Erythroblast (primary cell): ENCODE measurements around the gene PHLDA1.

Experiments used
- DNase-seq, 2 experiments: peaks; one replicate each; lab custom pipeline; 2025; lab: John Stamatoyannopoulos, UW
- GATA1 ChIP-seq: IDR thresholded peaks from 2 replicates; pipeline ENCODE4 v1.6.1; 2011; ENCODE audit warnings: low read depth, mild to moderate bottlenecking, control low read depth, low read length, moderate library complexity
- POLR2A ChIP-seq: IDR thresholded peaks from 2 replicates; pipeline ENCODE4 v1.6.1; 2011; ENCODE audit warnings: mild to moderate bottlenecking, low read length

Gene PHLDA1

DNA sequence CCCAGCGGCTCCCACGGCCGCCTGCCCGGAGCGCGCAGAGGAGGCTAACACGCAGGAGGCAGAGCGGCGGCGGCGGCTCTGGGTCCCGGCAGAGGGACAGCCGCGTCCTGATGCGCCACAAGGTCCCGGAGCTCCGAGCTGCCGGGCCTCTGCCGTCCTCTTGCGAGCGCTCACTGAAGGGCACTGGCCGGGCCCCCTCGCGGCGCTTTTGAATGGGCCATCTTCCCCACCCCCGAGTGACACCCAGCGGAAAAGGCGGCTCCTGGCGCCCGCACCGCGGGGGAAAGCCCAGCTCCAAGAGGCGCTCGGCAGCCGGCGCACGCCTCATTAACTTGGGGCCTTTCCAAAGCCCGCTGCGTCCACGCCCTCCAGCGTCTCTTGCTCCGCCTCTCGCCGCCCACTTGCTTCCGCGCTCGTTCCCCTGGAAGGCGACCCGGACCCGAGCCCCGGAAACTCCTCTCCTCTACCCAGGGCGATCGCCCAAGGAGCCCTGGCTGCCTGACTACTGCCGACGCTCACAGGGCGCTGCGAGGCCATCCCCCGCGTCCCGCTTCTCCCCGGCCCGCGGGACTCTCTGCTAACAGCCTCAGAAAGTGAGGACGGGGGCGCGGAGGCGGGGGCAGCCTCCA lies at the start of gene PHLDA1:
PHLDA1 (minus strand) TSS at position 363 of the 629 bp plus-strand sequence.
- no peak for TF ChIP-seq GATA1
- TF ChIP-seq POLR2A, result peak; percentile 71
- DNase-seq, result peak; percentile 93 to 95

DNA sequence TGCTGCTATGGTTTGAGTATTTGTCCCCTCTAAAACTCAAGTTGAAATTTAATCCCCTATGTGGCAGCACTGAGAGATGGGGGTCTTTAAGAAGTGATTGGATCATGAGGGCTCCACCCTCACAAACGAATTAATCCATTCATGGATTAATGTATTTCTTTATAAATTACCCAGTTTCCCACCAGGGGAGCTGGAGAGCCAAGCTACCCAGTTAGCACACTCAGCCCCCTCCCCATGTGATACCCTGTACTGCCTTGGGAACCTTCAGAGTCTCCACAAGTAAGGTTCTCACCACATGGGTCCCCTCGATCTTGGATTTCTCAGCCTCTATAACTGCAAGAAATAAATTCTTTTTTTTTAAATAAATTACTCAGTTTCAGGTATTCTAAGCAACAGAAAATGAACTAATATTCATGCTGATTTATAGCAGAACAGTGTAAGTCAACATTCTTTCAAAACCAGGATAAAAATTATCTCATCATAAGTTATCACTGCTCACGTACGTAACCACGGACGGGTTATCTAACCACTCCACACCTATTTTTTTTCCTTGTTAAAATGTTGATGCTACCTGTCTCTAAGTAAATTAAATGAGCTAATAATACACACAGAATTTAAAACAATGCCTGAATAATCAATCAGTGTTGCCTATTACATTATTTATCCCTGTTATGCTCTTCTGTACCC lies 49.3 kb upstream of the PHLDA1 start:
- DNase-seq, result peak; percentile 7 to 14
- TF ChIP-seq GATA1 (no peak), POLR2A (no peak)

DNA sequence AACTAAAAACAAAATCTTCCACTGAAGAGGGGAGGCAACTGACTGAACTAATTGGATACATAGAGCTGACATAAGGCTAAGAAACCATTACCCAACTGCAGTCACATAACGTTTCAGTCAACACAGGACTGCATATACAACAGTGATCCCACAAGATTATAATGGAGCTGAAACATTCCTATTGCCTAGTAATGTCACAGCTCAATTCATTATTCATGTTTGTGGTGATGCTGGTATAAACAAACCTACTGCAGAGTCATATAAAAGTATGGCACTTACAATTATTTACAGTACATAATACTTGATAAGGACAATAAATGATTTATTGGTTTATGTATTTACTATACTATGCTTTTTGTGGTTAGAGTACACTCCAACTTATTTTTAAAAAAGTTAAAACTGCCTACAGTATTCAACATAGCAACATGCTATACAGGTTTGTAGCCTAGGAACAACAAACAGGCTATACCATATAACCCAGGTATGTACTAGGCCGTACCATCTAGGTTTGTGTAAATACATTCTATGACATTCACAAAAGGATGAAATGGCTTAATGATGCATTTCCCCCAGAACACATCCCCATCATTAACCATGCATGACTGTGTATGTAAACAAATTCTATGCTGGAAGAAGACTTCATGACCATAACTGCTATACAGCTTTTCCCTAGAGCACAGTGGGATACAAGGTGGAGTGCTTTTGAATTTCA lies 48.6 kb upstream of the PHLDA1 start:
- no peak for TF ChIP-seq POLR2A
- no peak for TF ChIP-seq GATA1

DNA sequence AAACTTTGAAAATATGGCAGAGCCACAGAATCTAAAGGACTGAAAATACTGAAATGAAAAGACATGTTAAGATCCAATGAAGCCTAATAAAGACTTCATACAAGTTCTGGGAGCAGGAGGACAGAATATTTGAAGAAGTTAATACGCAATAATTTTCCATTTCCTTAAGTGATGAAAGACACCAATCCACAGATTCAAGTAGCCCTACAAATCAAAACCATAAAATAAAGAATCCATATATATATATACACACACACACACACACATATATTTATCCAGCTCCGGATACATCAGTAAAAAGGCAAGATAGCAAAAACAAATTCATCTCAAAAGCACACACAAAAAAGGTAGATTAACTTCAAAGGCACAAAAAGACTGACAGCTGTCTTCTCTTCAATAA lies 47.2 kb upstream of the PHLDA1 start:
- DNase-seq, result peak in 1 of 2 experiments; percentile 20
- TF ChIP-seq POLR2A, result no peak
- TF ChIP-seq GATA1, result no peak

More for the DNA sequence above, 48.6 kb upstream of the PHLDA1 start:
- DNase-seq, result no peak

DNA sequence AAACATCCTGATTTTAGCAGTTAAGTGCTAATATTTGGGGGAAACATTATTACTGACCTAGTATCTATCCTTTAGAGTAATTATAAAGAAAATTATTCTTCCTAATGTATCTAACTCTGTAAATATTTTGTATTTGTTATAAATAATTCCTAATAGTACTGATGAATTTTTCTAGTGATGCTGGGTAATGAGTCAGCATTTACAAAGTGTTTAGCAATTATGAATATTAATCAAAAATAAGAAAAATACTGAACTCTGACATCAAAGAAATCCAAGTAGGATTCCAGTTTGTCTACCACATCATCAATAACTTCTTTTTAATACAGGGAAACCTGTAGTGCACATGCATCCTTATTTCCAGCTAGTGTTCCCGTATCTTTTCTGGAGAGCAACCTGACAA lies 43.9 kb upstream of the PHLDA1 start:
- no peak for DNase-seq
- no peak for TF ChIP-seq POLR2A

DNA sequence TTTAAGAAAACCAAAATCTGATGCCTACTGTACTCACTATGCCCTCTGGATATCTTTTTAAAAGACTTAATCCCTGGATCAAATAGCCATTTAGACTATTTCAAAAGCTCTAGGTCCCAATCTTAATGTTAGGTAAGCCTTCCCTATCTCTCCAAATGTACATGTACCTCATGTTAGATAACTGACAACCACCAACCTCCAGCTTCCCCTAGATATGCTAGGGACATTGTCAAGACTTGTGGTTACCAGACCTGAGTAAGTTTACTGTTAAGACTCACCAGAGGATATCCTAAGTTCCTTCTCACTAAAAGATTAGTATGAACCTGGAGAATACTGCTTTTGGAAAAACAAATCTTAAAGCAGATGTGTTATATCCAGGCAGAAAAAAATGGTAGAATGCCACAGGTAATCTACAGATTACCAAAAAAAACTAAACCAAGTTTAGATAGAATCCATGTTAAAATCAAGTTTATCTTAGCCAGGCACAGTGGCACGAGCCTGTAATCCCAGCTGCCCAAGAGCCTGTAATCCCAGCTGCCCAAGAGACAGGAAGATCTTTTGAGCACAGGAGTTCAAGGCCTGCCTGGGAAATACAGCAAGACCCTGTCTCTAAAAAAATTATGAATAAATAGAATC lies 43.2 kb upstream of the PHLDA1 start:
- TF ChIP-seq POLR2A, result no peak
- TF ChIP-seq GATA1, result no peak
- DNase-seq, result peak in 1 of 2 experiments; percentile 14

DNA sequence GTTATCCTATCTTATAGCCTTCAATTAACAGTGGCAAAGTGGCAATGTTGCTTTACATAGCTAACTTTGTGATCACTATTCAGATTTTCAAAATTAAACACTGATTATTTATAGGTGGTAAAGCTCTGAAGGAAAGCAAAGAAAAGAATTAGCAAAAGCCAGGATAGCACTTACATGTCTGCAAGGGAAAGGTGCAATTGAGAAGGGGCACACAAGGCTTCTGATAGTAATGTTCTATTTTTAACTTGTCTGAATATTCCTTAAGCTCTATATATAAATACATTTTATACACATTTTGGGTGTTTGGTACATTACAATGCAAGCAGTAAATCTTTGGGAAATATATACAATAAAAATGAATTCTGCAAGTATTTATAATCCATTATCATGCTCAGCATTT lies 42.0 kb upstream of the PHLDA1 start:
- no peak for TF ChIP-seq GATA1
- no peak for TF ChIP-seq POLR2A
- DNase-seq, result no peak

DNA sequence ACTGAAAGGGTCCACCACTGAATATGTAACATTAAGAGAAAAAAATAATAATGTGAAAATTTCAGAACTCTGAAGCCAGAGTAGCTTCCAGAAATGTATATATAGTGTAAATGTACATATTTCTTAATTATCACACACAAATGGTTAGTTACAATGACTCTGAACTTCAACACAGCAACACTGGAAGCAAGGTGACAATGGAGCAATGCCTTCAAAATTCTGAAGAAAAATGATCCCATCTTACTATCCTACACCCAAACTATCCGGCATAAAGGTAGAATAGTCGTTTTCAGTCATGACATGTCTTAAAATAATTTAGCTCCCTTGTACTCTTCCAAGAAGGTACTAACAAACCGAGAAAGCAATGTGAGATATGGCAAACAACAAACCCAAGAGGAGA lies 41.0 kb upstream of the PHLDA1 start:
- TF ChIP-seq GATA1 (no peak), POLR2A (no peak)
- no peak for DNase-seq

DNA sequence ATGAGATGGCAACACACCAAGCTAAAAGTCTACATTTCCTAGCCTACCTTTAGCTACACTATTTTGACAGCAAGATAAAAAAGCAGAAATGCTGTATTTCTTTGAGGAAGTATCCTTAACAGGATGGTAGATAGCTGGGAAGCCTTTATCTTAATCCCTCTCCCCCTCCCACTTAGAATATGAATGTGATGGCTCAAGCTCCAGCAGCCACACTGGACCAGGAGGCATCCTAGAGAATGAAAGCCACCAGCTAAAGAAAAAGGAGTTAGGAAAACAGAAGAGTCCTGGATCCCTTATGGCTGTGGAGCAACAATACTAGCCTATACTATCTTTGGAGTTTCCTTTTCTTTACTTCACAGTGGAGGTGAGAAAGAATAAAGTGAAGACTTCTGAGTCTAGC lies 37.8 kb upstream of the PHLDA1 start:
- no peak for DNase-seq
- TF ChIP-seq POLR2A, result no peak
- no peak for TF ChIP-seq GATA1

DNA sequence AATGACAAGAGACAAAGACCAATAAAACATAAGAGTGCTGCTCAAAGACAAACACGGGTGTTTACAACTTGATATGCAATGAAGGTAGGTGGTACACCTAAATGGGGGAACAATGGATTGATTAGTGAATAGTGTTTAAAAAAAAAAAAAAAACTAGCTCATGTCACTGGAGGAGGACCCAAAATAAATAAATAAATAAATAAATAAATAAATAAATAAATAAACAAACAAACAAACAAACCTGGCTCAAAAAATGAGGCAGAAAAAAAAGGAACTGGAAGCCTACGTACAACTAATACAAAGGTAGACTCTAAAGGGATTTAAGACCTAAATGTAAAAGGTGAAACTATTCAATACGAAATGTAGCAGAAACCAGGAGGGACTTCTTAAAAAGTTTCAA lies 34.3 kb upstream of the PHLDA1 start:
- TF ChIP-seq GATA1 (no peak), POLR2A (no peak)

DNA sequence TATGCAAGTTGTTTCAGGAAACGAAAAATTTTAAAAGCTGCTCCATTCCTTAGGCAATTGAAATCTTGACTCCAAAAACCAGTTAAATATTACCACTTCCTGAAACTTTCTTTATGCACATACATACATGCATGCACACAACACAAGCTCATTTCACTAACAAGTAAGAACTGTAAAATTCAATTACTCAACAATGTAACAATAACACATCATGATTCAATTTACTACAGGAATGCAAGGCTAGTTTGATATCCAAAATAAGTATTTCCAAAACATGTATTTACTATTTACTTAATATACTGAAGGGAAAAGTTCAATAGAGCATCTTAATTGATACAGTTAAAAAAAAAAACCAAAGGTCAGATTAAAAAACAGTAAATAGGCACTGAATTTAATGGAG lies 33.3 kb upstream of the PHLDA1 start:
- TF ChIP-seq GATA1, result no peak
- TF ChIP-seq POLR2A, result no peak
- peak; percentile 3 to 22 for DNase-seq

More for the DNA sequence above, 34.3 kb upstream of the PHLDA1 start:
- no peak for DNase-seq

DNA sequence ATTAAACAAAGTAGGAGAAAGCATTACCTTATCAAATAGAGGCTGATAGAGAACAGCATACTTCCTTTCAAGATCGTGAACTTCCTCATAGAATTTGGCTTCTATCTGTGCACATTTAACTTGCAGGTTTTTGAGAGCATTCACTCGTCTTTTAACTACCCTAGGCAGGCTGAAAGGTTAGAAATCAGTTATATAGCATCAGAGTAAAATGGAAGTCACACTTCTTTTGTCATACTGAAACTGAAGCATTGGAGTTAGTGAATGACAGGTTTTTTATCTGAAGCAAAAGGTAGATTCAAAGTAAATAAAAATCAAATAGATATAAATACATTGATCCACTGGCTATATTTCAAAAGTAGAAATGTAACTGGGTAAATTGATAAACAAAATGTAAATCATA lies 28.5 kb upstream of the PHLDA1 start:
- DNase-seq, result no peak
- TF ChIP-seq POLR2A (no peak), GATA1 (no peak)

DNA sequence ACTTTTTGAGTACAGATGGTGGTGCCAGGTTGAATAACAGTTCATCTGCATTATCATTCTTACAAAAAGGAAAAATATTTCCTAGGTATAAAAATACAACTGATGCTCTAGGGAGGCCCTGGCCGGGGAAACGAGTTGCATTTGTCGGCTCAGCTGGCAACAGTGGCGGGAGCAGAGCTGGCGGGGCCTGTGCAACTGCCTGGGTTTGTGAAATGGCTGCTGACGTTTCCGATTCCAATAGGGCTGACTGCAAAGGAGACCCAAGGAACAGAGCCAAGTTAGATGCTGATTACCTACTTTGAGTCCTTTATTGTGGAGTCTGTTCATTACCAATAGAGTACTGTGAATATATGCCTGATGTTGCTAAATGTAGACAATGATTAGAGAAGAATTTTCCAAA lies 25.8 kb upstream of the PHLDA1 start:
- no peak for DNase-seq
- no peak for TF ChIP-seq GATA1
- no peak for TF ChIP-seq POLR2A

DNA sequence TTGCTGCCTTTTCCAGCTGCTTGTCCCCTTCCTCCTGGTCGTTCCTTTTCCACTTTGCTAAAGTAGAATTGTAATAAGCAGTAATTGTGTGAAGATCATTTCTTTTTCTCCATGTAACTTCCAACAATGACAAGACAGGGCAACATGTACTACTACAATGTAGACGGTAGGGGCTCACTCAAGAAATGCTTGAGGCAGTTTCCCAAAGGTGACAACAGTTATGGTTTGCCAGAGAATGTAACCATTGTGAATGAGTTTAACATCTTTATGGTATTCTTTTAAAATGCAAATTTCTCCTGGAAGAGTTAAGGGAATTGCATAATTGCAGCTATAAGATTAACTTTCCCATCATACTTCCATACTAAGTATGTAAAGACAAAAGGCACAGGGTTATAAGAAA lies 23.8 kb upstream of the PHLDA1 start:
- no peak for DNase-seq
- TF ChIP-seq GATA1 (no peak), POLR2A (no peak)
